NT2/D1 (cell line): Measurements from ENCODE around the gene TPBGL.

ENCODE experiments used
- DNase-seq: peaks from one replicate; pipeline ENCODE4 v3.0.0-alpha.2; 2011; ENCODE audit warnings: low read depth, low spot score
- H3K27me3 ChIP-seq: 2 replicates; pipeline ENCODE4 v1.6.0; 2011; ENCODE audit warnings: mild to moderate bottlenecking; ENCODE audit not compliant: insufficient read length, insufficient read depth
- H3K36me3 ChIP-seq: 2 replicates; pipeline ENCODE4 v1.6.1; 2011; ENCODE audit warnings: mild to moderate bottlenecking, low read length, mixed read lengths; ENCODE audit not compliant: insufficient read depth, insufficient read length
- H3K4me1 ChIP-seq: 2 replicates; pipeline ENCODE4 v1.5.1; 2011; ENCODE audit not compliant: insufficient read depth, insufficient read length
- H3K4me3 ChIP-seq: 2 replicates; pipeline ENCODE4 v1.5.1; 2011; ENCODE audit warnings: low read depth; ENCODE audit not compliant: insufficient read length
- H3K9ac ChIP-seq: 2 replicates; pipeline ENCODE4 v1.6.0; 2011; ENCODE audit warnings: low read depth; ENCODE audit not compliant: insufficient read length
- H3K9me3 ChIP-seq: 2 replicates; pipeline ENCODE4 v1.5.1; 2011; ENCODE audit warnings: mild to moderate bottlenecking, low read length; ENCODE audit not compliant: insufficient read depth
- SUZ12 ChIP-seq: IDR thresholded peaks from 2 replicates; pipeline ENCODE4 v1.6.1; 2011; ENCODE audit not compliant: insufficient read length, insufficient read depth; ENCODE audit errors: extremely low read depth
- YY1 ChIP-seq: IDR thresholded peaks from 2 replicates; pipeline ENCODE4 v1.6.1; 2011; ENCODE audit not compliant: insufficient read length, insufficient read depth
- ZNF274 ChIP-seq: IDR thresholded peaks from 2 replicates; pipeline ENCODE4 v1.6.1; 2011; ENCODE audit warnings: mild to moderate bottlenecking, low read depth, low read length

Gene TPBGL

GRCh38 chr11:75203138-75203537, 37.4 kb upstream of the TPBGL start:
- Histone ChIP-seq H3K36me3 (no peaks in the 10 kb centered on the region), H3K9me3 (no peaks in the 10 kb centered on the region), H3K4me1 (peaks cover 14% of the 10 kb centered on the region), H3K27me3 (no peaks in the 10 kb centered on the region), H3K4me3 (no peak overlapping the region), H3K9ac (no peak overlapping the region)
- TF ChIP-seq YY1 (no peak), ZNF274 (no peak), SUZ12 (no peak)
- no peak for DNase-seq

GRCh38 chr11:75203641-75204011, 36.9 kb upstream of the TPBGL start:
- no peaks in the 10 kb centered on the region for H3K9me3 ChIP-seq
- TF ChIP-seq ZNF274 (no peak), SUZ12 (no peak), YY1 (no peak)
- DNase-seq, result no peak
- no peak overlapping the region for H3K4me3 ChIP-seq
- H3K27me3 ChIP-seq, result no peaks in the 10 kb centered on the region
- H3K9ac ChIP-seq, result no peak overlapping the region
- H3K4me1 ChIP-seq, result peaks cover 14% of the 10 kb centered on the region
- no peaks in the 10 kb centered on the region for H3K36me3 ChIP-seq

- H3K9me3 ChIP-seq, result no peaks in the 10 kb centered on the region
- no peaks in the 10 kb centered on the region for H3K36me3 ChIP-seq
- no peak overlapping the region for H3K4me3 ChIP-seq
- no peaks in the 10 kb centered on the region for H3K27me3 ChIP-seq
- no peak for DNase-seq
- peaks cover 14% of the 10 kb centered on the region for H3K4me1 ChIP-seq
- no peak overlapping the region for H3K9ac ChIP-seq
- TF ChIP-seq SUZ12, result no peak
- no peak for TF ChIP-seq ZNF274
- no peak for TF ChIP-seq YY1
These were observed 36.4 kb upstream of the TPBGL start for GRCh38 chr11:75204012-75204674.

- Histone ChIP-seq H3K4me3 (no peak overlapping the region), H3K4me1 (peaks cover 13% of the 10 kb centered on the region), H3K36me3 (no peaks in the 10 kb centered on the region), H3K27me3 (no peaks in the 10 kb centered on the region), H3K9ac (no peak overlapping the region), H3K9me3 (no peaks in the 10 kb centered on the region)
- TF ChIP-seq ZNF274 (no peak), YY1 (no peak), SUZ12 (no peak)
- peak; percentile 82 for DNase-seq
These were observed 35.6 kb upstream of the TPBGL start for GRCh38 chr11:75204685-75205563.

- no peak for TF ChIP-seq SUZ12
- no peak for TF ChIP-seq YY1
- TF ChIP-seq ZNF274, result no peak
- no peak overlapping the region for H3K4me3 ChIP-seq
- H3K27me3 ChIP-seq, result no peaks in the 10 kb centered on the region
- no peaks in the 10 kb centered on the region for H3K9me3 ChIP-seq
- no peak for DNase-seq
- H3K4me1 ChIP-seq, result peaks cover 6% of the 10 kb centered on the region
- no peak overlapping the region for H3K9ac ChIP-seq
- H3K36me3 ChIP-seq, result no peaks in the 10 kb centered on the region
These were observed 35.0 kb upstream of the TPBGL start for GRCh38 chr11:75205564-75206020.

GRCh38 chr11:75208446-75208845, 32.1 kb upstream of the TPBGL start:
- TF ChIP-seq ZNF274, result no peak
- no peak for TF ChIP-seq YY1
- no peak for TF ChIP-seq SUZ12
- DNase-seq, result no peak

GRCh38 chr11:75212411-75212810, 28.2 kb upstream of the TPBGL start:
- H3K4me3 ChIP-seq, result no peak overlapping the region
- no peaks in the 10 kb centered on the region for H3K9me3 ChIP-seq
- no peaks in the 10 kb centered on the region for H3K4me1 ChIP-seq
- H3K27me3 ChIP-seq, result peaks cover 29% of the 10 kb centered on the region
- no peak overlapping the region for H3K9ac ChIP-seq
- TF ChIP-seq ZNF274 (no peak), SUZ12 (no peak), YY1 (no peak)
- no peaks in the 10 kb centered on the region for H3K36me3 ChIP-seq
- no peak for DNase-seq

More at GRCh38 chr11:75208446-75208845, 32.1 kb upstream of the TPBGL start:
- H3K27me3 ChIP-seq, result peaks cover 5% of the 10 kb centered on the region
- no peaks in the 10 kb centered on the region for H3K9me3 ChIP-seq
- no peaks in the 10 kb centered on the region for H3K36me3 ChIP-seq
- no peaks in the 10 kb centered on the region for H3K4me1 ChIP-seq
- H3K9ac ChIP-seq, result no peak overlapping the region
- H3K4me3 ChIP-seq, result no peak overlapping the region
